T-helper 17 cell (primary cell): Measurements from ENCODE around the gene HSPA8. TPM values are rescaled to one million over a fixed set of nuclear protein-coding genes. Genes with fewer than 3 reads are reported as not detected.
"Not testable (repeated sequence)": the region's sequence is repeated elsewhere in the genome, so short reads cannot be mapped to it uniquely, and the experiment has no call there.

ENCODE experiments used
- ATAC-seq: fragments of 150-1000 bp; cut with Tn5 transposase; 2 replicates; pipeline ENCODE4 v1.10.0; 2021; ENCODE audit warnings: mild to moderate bottlenecking, moderate library complexity
- DNase-seq, 3 donors: peaks; one replicate each; pipeline versions ENCODE4 v3.0.0 to v3.0.0-alpha.2; 2020 to 2021
- H3K9me3 ChIP-seq: one replicate; pipeline ENCODE4 v1.7.0; 2013; ENCODE audit warnings: low read length, mild to moderate bottlenecking; ENCODE audit not compliant: control insufficient read depth, poor library complexity, severe bottlenecking
- H3K27ac Mint-ChIP-seq: one replicate; pipeline ENCODE4 v1.8.0; 2022; ENCODE audit warnings: mild to moderate bottlenecking, moderate library complexity, mixed read lengths
- H3K27me3 Mint-ChIP-seq: one replicate; pipeline ENCODE4 v1.8.0; 2022; ENCODE audit warnings: mixed read lengths
- H3K36me3 Mint-ChIP-seq: one replicate; pipeline ENCODE4 v1.8.0; 2022; ENCODE audit warnings: low read depth, mixed read lengths
- H3K4me1 Mint-ChIP-seq: one replicate; pipeline ENCODE4 v1.8.0; 2022; ENCODE audit warnings: mild to moderate bottlenecking, mixed read lengths
- H3K4me3 Mint-ChIP-seq: one replicate; pipeline ENCODE4 v1.8.0; 2022; ENCODE audit warnings: mild to moderate bottlenecking, moderate library complexity, mixed read lengths
- total RNA-seq, 4 donors: library from RNA in 2 of 4; stranded (reverse) in 2 of 4; gene quantifications; one replicate each; pipeline ENCODE4 v1.2.3 and lab custom pipeline; 2022 to 2026

The HSPA8 gene
- total RNA-seq, 2 donors from 2014 or later: 1,034 to 1,253 TPM

GRCh38 chr11:123062892-123063825 is 1.2 kb upstream of the HSPA8 start:
- Mint-ChIP-seq H3K36me3 (peaks cover 23% of the 10 kb centered on the region), H3K27me3 (no peaks in the 10 kb centered on the region), H3K27ac (peak overlapping the region; percentile 100), H3K4me3 (peak overlapping the region; percentile 99), H3K4me1 (peaks cover 51% of the 10 kb centered on the region)
- DNase-seq (peak; percentile 11 to 32 (median 13)), ATAC-seq (no peak)
- no peaks in the 10 kb centered on the region for H3K9me3 ChIP-seq

DNA sequence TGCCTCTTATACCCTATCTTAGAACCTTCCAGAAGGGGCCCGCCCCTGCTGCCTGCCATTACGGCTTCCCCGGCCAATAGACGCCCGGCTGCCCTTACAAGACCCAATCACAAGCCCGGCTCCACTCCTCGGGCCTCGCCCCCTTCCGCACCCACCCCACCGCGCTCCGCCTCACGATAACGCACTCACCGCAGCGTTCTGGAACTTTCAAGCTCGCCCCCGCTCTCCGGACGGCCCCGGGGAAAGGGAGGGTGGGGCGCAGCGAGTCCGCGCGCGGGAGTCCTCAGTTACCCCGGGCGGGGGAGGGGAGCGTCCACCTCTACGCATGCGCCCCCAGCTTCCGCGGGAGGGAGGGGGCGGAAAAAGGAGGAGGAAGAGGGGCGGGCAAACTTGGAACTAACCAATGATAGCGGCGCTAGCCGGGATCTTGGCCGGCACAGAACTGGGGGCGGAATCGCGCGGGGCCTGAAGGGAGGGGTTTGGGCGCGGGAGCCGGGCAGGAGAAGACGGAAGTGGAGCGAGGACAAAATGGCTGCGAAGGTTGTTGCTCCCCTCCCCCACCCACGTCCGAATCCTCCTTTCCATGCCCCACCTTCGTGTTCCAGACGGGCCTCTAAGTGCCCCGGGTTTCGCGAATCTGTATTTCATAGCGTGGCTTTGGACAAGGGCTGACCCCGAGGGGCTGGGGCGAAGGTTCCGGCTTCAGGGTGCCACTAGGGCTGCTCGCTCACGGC is 389 bp upstream of the HSPA8 start:
- peak; percentile 88 for ATAC-seq
- Mint-ChIP-seq H3K36me3 (peaks cover 24% of the 10 kb centered on the region), H3K4me1 (peaks cover 56% of the 10 kb centered on the region)

GRCh38 chr11:123060277-123061000 is 1.5 kb downstream of the HSPA8 start:
- peak overlapping the region; percentile 99 for H3K4me3 Mint-ChIP-seq
- H3K27ac Mint-ChIP-seq: peak overlapping the region; percentile 100
- no peak for DNase-seq
- H3K9me3 ChIP-seq: no peaks in the 10 kb centered on the region
- peaks cover 28% of the 10 kb centered on the region for H3K36me3 Mint-ChIP-seq
- no peak for ATAC-seq
- no peaks in the 10 kb centered on the region for H3K27me3 Mint-ChIP-seq
- peaks cover 67% of the 10 kb centered on the region for H3K4me1 Mint-ChIP-seq

More for the DNA sequence above, 389 bp upstream of the HSPA8 start:
- Mint-ChIP-seq H3K27me3 (no peaks in the 10 kb centered on the region), H3K27ac (peak overlapping the region; percentile 100), H3K4me3 (peak overlapping the region; percentile 99)
- no peaks in the 10 kb centered on the region for H3K9me3 ChIP-seq
- DNase-seq: peak; percentile 97 to 99 (median 98)

DNA sequence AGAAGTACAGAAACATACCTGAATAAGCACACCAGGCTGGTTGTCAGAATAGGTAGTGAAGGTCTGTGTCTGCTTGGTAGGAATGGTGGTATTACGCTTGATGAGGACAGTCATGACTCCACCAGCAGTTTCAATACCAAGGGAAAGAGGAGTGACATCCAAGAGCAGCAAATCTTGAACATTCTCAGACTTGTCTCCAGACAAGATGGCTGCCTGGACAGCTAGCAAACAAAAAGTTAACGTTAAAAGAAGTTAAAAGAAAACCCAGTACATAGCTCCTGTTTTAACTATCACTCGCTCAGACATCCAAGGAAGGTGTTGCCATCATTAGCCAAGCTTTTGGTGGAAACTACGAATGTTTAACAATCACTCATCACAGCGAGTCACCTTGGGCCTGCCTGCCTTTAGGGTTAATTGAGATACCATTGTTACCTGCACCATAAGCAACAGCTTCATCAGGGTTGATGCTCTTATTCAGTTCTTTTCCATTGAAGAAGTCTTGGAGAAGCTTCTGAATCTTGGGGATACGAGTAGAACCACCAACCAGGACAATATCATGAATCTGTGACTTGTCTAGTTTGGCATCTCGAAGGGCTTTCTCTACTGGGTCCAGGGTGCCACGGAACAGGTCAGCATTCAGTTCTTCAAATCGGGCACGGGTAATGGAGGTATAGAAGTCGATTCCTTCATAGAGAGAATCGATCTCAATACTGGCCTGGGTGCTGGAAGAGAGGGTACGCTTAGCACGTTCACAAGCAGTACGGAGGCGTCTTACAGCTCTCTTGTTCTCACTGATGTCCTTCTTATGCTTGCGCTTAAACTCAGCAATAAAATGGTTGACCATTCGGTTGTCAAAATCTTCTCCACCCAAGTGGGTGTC is 2.7 kb downstream of the HSPA8 start:
- H3K4me3 Mint-ChIP-seq: peak overlapping the region; percentile 99
- peaks cover 65% of the 10 kb centered on the region for H3K4me1 Mint-ChIP-seq
- H3K36me3 Mint-ChIP-seq: peaks cover 28% of the 10 kb centered on the region

GRCh38 chr11:123057661-123058305 is 4.2 kb downstream of the HSPA8 start:
- H3K9me3 ChIP-seq: no peaks in the 10 kb centered on the region
- peaks cover 28% of the 10 kb centered on the region for H3K36me3 Mint-ChIP-seq
- no peak for ATAC-seq
- H3K4me1 Mint-ChIP-seq: peaks cover 63% of the 10 kb centered on the region
- peak overlapping the region; percentile 100 for H3K27ac Mint-ChIP-seq
- no peaks in the 10 kb centered on the region for H3K27me3 Mint-ChIP-seq
- DNase-seq: peak in 1 of 3 donors; percentile 27
- H3K4me3 Mint-ChIP-seq: peak overlapping the region; percentile 99

More for the DNA sequence above, 2.7 kb downstream of the HSPA8 start:
- not testable (repeated sequence) for ATAC-seq, H3K27me3 Mint-ChIP-seq, H3K9me3 ChIP-seq, DNase-seq
- H3K27ac Mint-ChIP-seq: peak overlapping the region; percentile 100

GRCh38 chr11:123056835-123057491 is 5.0 kb downstream of the HSPA8 start:
- Mint-ChIP-seq H3K27me3 (no peaks in the 10 kb centered on the region), H3K4me3 (peak overlapping the region; percentile 99), H3K27ac (peak overlapping the region; percentile 100), H3K4me1 (peaks cover 62% of the 10 kb centered on the region), H3K36me3 (peaks cover 27% of the 10 kb centered on the region)
- no peaks in the 10 kb centered on the region for H3K9me3 ChIP-seq
- ATAC-seq (no peak), DNase-seq (no peak)

DNA sequence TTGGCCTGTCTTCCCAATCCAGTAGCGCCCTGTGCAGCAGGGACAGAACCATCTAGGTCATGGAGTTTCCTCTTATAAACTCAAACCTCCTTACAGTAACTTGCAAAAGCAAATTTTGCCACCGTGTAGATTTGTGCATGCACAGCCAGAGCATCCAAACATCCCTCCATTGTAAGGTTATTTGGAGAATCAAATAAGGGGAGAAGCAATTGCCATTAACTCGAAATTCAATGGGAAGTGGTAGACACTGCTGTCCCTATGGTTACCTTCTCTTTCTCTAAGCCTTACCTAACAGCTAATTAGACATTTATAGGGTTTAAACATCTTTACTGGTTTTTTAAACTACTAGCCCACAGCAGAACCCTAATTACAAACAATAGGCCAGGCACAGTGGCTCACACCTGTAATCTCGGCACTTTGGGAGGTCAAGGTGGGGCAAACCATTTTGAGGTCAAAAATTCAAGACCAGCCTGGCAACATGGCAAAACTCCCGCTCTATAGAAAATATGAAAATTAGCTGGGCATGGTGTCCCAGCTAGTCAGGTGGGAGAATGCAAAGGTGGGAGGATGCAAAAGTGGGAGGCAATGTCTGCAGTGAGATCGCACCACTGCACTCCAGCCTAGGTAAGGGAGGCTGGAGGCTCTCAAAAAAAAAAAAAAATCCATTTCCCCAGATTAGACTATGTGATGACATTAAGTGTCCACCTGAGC is 6.6 kb downstream of the HSPA8 start:
- Mint-ChIP-seq H3K4me1 (peaks cover 53% of the 10 kb centered on the region), H3K27ac (peak overlapping the region; percentile 100), H3K27me3 (no peaks in the 10 kb centered on the region), H3K4me3 (peak overlapping the region; percentile 99), H3K36me3 (peaks cover 16% of the 10 kb centered on the region)
- DNase-seq: no peak
- ATAC-seq: peak; percentile 4
- no peaks in the 10 kb centered on the region for H3K9me3 ChIP-seq

- H3K4me1 Mint-ChIP-seq: peaks cover 47% of the 10 kb centered on the region
- H3K36me3 Mint-ChIP-seq: peaks cover 14% of the 10 kb centered on the region
- no peak for DNase-seq
- peak overlapping the region; percentile 61 for H3K27ac Mint-ChIP-seq
- H3K27me3 Mint-ChIP-seq: no peaks in the 10 kb centered on the region
- no peaks in the 10 kb centered on the region for H3K9me3 ChIP-seq
- H3K4me3 Mint-ChIP-seq: peak overlapping the region; percentile 19
- ATAC-seq: peak; percentile 79
Observed at GRCh38 chr11:123054301-123055065, 7.5 kb downstream of the HSPA8 start.

- H3K36me3 Mint-ChIP-seq: peaks cover 4% of the 10 kb centered on the region
- ATAC-seq: no peak
- H3K4me3 Mint-ChIP-seq: no peak overlapping the region
- H3K27ac Mint-ChIP-seq: peak overlapping the region; percentile 61
- no peaks in the 10 kb centered on the region for H3K27me3 Mint-ChIP-seq
- no peaks in the 10 kb centered on the region for H3K9me3 ChIP-seq
- DNase-seq: no peak
- peaks cover 34% of the 10 kb centered on the region for H3K4me1 Mint-ChIP-seq
Observed at GRCh38 chr11:123052901-123053721, 8.8 kb downstream of the HSPA8 start.

- DNase-seq (no peak), ATAC-seq (no peak)
- peak overlapping the region; percentile 27 for H3K27ac Mint-ChIP-seq
- no peak overlapping the region for H3K4me3 Mint-ChIP-seq
- no peaks in the 10 kb centered on the region for H3K36me3 Mint-ChIP-seq
- peaks cover 27% of the 10 kb centered on the region for H3K4me1 Mint-ChIP-seq
- no peaks in the 10 kb centered on the region for H3K27me3 Mint-ChIP-seq
- no peaks in the 10 kb centered on the region for H3K9me3 ChIP-seq
Observed at GRCh38 chr11:123051634-123052033, 10.3 kb downstream of the HSPA8 start.
